Keratinocyte (primary cell): ENCODE results near the gene CTAGE1.

ENCODE experiments used
- CTCF ChIP-seq, 3 experiments: IDR thresholded peaks in 1 of 3; conservative IDR thresholded peaks in 1 of 3; optimal IDR thresholded peaks in 1 of 3; 2 replicates in 2 of 3; 3 replicates in 1 of 3; pipeline versions ENCODE3 to v1.5.1; 2011; ENCODE audit warnings: low read length in 3 of 3, mild to moderate bottlenecking in 3 of 3, moderate library complexity in 2 of 3, control low read depth in 1 of 3, inconsistent platforms in 1 of 3; ENCODE audit not compliant: insufficient read depth in 2 of 3; ENCODE audit errors: extremely low read depth in 1 of 3
- EZH2 ChIP-seq: IDR thresholded peaks from one replicate; pipeline ENCODE4 v1.6.1; 2012; ENCODE audit warnings: inconsistent platforms, mild to moderate bottlenecking, low read length, moderate library complexity

GRCh38 chr18:22441638-22442037 is 23.9 kb upstream of the CTAGE1 start:
- TF ChIP-seq CTCF (optimal IDR thresholded peaks at IDR 0.05 in 1 of 3, IDR thresholded peaks at IDR 0.05 in 1 of 3, conservative IDR thresholded peaks at IDR 0.05 in 1 of 3; ENCODE audit: extremely low read depth in 1 of 3, insufficient read depth in 2 of 3, low read length in 3 of 3) (no peak), EZH2 (no peak)
